LNCAP (cell line): ENCODE measurements around the gene SMPX.

Source experiments
- CTCF ChIP-seq: fragments of 450-650 bp; IDR thresholded peaks from 2 replicates; pipeline ENCODE4 v1.5.1; 2017; ENCODE audit warnings: mild to moderate bottlenecking

SMPX gene

GRCh38 chrX:21734175-21734574, 23.7 kb downstream of the SMPX start:
- TF ChIP-seq CTCF = no peak

GRCh38 chrX:21733705-21734104, 24.2 kb downstream of the SMPX start:
- TF ChIP-seq CTCF = no peak

GRCh38 chrX:21730026-21730425, 27.9 kb downstream of the SMPX start:
- no peak for TF ChIP-seq CTCF

GRCh38 chrX:21728276-21728968, 29.5 kb downstream of the SMPX start:
- TF ChIP-seq CTCF = no peak

GRCh38 chrX:21725916-21726315, 32.0 kb downstream of the SMPX start:
- TF ChIP-seq CTCF = no peak

GRCh38 chrX:21725496-21725895, 32.4 kb downstream of the SMPX start:
- TF ChIP-seq CTCF = peak; percentile 54

GRCh38 chrX:21723814-21724213, 34.1 kb downstream of the SMPX start:
- TF ChIP-seq CTCF = no peak

GRCh38 chrX:21723084-21723483, 34.8 kb downstream of the SMPX start:
- TF ChIP-seq CTCF = no peak
